Psoas muscle (tissue), 8 donors: Measurements from ENCODE around the gene ZFAND4. TPM values are rescaled to one million over a fixed set of nuclear protein-coding genes. Genes with fewer than 3 reads are reported as not detected.

Experiments used
- ATAC-seq, 4 donors: fragments of 200-7000 bp; cut with Tn5 transposase; one replicate each; pipeline ENCODE4 v1.9.1; 2020; ENCODE audit warnings: moderate library complexity in 3 of 4, mild to moderate bottlenecking in 2 of 4
- DNase-seq, 2 donors: peaks; one replicate each; pipeline ENCODE4 v3.0.0-alpha.2; 2020
- H3K27ac ChIP-seq: fragments of 200-600 bp; one replicate; pipeline ENCODE4 v1.8.0; 2022
- H3K27me3 ChIP-seq, 3 donors: fragments of 200-600 bp in 1 of 3; one replicate each; pipeline versions ENCODE4 v1.6.1 to v1.8.0; 2013 to 2022; ENCODE audit warnings: low read length in 2 of 3, mild to moderate bottlenecking in 2 of 3, moderate library complexity in 1 of 3; ENCODE audit not compliant: insufficient read depth in 3 of 3
- H3K36me3 ChIP-seq, 2 donors: fragments of 200-600 bp in 1 of 2; one replicate each; pipeline versions ENCODE4 v1.6.1 to v1.8.0; 2013 to 2022; ENCODE audit warnings: low read depth in 1 of 2, mild to moderate bottlenecking in 1 of 2, moderate library complexity in 1 of 2; ENCODE audit not compliant: insufficient read depth in 1 of 2
- H3K4me1 ChIP-seq: fragments of 200-600 bp; one replicate; pipeline ENCODE4 v1.8.0; 2022
- H3K4me3 ChIP-seq: fragments of 200-600 bp; one replicate; pipeline ENCODE4 v1.8.0; 2022; ENCODE audit warnings: mild to moderate bottlenecking
- H3K9me3 ChIP-seq: fragments of 200-600 bp; one replicate; pipeline ENCODE4 v1.8.0; 2022
- CTCF ChIP-seq: fragments of 200-600 bp; IDR thresholded peaks from one replicate; pipeline ENCODE4 v1.8.0; 2022; ENCODE audit warnings: antibody characterized with exemption
- WGBS, 3 donors: extraction: QIAGEN DNeasy Blood & Tissue Kit; methylation state at CpG; one replicate each; pipeline versions ENCODE4 v1.1.6 to v1.1.7; 2013; 5-methylcytosine and 5-hydroxymethylcytosine counted together
- intact Hi-C, 2 donors: fragments of 100-400 bp; cut with DNase I; formaldehyde crosslinking; loops; one replicate each; pipeline versions ENCODE4 v1.11.0 to v1.14.2; 2022
- polyA plus RNA-seq, 3 donors: library from polyadenylated mRNA; stranded (reverse); fragments of 200-250 nt; gene quantifications; one replicate each; pipeline ENCODE4 v1.2.3, GENCODE V29; 2013
- total RNA-seq, 4 donors: library from RNA; stranded (reverse); fragmentation: NEBNext Ultra II Directional in 2 of 4; extraction: Animal tissue kit (Norgen Biotek cat#: 25700) in 2 of 4; gene quantifications; one replicate each; pipeline versions ENCODE4 v1.2.1 to v1.2.4, GENCODE V29; 2021 to 2023
- donor health status: healthy with polysubstance abuse.
- donor health status: DM: no; HTN: no; CAD: no; lungs with moderate emphysema.
- donor health status: Bipolar disorder and iron deficiency.
- donor health status: healthy.
- donor health status: DM: yes; HTN: yes; CAD: no.
- donor health status: DM: no; HTN: no; CAD: no.
- donor health status: DM: no; HTN: no; CAD: no.
- donor health status: DM: yes; HTN: yes; CAD: no.

ZFAND4 gene
- total and polyA plus RNA-seq, 7 donors = 2.4 to 7.2 (median 6.0) TPM

DNA sequence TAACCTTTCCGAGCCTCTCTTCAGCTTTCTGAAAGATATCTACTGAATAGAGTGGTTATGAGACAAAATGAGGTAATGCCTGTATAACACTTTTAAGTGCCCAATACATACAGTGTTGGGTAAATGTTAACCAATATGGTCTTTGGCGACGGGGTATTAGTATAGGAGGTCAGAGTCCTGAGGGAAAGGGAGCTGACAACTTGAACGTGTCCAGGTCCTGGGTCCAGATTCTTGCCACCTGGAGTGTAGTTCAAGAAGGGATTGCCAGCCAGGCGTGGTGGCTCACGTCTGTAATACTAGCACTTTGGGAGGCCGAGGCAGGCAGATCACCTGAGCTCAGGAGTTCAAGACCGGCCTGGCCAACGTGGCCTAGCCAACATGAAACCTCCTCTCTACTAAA, 76.0 kb downstream of the ZFAND4 start:
- no peaks in the 10 kb centered on the region for H3K36me3 ChIP-seq
- no peak for TF ChIP-seq CTCF
- no peak overlapping the region for H3K4me3 ChIP-seq
- H3K4me1 ChIP-seq = peaks cover 8% of the 10 kb centered on the region
- peaks cover 0 to 13% (median 6%) of the 10 kb centered on the region in 3 donors for H3K27me3 ChIP-seq
- H3K27ac ChIP-seq = no peak overlapping the region
- DNase-seq (no peak), ATAC-seq (no peak)
- intact Hi-C loops = loop anchor here in 1 of 2 donors (10.0 kb wide), 1 partner anchor 342 kb away; no protein-coding TSS in a partner anchor
- WGBS, 3 donors = 80 to 84% (median 83%) methylated on average over 9 of the region's 9 CpGs
- H3K9me3 ChIP-seq = no peaks in the 10 kb centered on the region

DNA sequence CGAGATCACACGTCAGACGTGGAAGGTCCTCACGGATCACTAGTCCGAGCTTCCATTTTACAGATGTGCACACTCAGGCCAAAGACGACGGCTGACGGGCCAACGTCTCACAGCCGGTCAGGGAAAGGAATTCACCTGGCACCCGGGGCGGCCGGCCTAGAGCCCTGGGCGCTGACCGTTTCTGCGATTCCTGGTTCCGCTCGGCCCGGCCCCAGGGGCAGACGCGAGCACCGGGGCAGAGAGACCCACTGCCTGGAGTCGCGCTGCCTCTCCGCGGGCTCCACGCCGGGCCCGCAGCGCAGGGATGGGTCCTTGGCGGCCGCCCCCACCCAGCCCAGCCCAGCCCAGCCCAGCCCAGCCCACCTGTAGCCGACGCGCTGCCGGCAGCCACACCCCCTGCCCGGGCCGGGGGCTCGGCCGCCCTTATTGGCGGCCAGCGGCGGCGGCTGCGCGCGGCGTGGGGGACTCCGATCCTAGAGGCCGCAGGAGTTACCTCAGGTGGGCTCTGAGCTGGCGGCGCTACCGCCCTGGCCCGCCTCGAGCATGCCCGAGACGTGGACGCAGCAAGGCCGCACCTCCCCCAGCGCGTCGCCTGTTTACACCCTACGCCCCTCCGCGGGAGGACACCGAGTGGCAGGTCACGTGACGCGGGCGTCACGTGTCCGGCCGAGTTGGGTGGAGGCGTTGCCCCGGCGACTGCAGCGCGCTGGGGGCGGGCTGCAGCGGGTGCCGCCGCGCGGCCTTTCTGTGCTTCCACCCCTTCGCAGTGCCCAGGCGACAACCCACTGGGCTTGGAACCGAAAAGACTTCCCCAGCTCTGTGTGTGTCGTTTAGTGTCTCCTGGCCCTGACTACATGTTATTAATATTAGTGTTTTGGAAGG, 78.1 kb downstream of the ZFAND4 start:
- ATAC-seq (peak; percentile 98 to 100 (median 100)), DNase-seq (peak; percentile 94 to 97)
- no peaks in the 10 kb centered on the region for H3K27me3 ChIP-seq
- peak overlapping the region; percentile 82 for H3K4me3 ChIP-seq
- H3K36me3 ChIP-seq = peaks cover 0 to 4% of the 10 kb centered on the region in 2 donors
- peaks cover 8% of the 10 kb centered on the region for H3K4me1 ChIP-seq
- TF ChIP-seq CTCF = no peak
- 0 to 1% (median 0%) methylated on average over 58 to 88 of the region's 88 CpGs for WGBS, 3 donors
- peak overlapping the region; percentile 70 for H3K27ac ChIP-seq
- intact Hi-C loops = loop anchor here in 1 of 2 donors (5.0 to 10.0 kb wide), 2 partner anchors 78 to 340 kb away; partner anchors contain the start of gene ZFAND4
- H3K9me3 ChIP-seq = peaks cover 3% of the 10 kb centered on the region

DNA sequence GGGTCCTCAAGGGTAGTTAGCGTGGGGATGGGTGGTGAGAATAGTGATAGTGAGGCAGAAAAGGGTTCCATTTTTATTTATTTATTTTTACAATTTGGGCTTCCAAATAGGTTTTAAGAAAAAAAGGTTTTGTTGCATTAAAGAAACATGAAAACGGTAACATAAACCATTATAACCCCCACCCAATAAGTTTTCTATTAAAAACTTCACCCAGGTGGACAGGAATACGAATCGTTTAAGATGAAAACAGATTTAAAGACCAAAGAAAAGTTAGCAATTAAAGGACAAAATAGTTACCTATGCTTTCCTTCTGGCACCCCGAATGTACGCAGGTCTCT, 78.7 kb downstream of the ZFAND4 start:
- H3K36me3 ChIP-seq = peaks cover 0 to 4% of the 10 kb centered on the region in 2 donors
- H3K9me3 ChIP-seq = peaks cover 3% of the 10 kb centered on the region
- no peak for TF ChIP-seq CTCF
- peak overlapping the region; percentile 70 for H3K27ac ChIP-seq
- 16 to 18% (median 17%) methylated on average over 6 of the region's 6 CpGs for WGBS, 3 donors
- peak overlapping the region; percentile 82 for H3K4me3 ChIP-seq
- H3K4me1 ChIP-seq = peaks cover 8% of the 10 kb centered on the region
- DNase-seq (no peak), ATAC-seq (no peak)
- intact Hi-C loops = loop anchor here in 1 of 2 donors (5.0 to 10.0 kb wide), 2 partner anchors 78 to 339 kb away; partner anchors contain the start of gene ZFAND4
- no peaks in the 10 kb centered on the region for H3K27me3 ChIP-seq

- ATAC-seq (no peak), DNase-seq (no peak)
- H3K27ac ChIP-seq = no peak overlapping the region
- no peaks in the 10 kb centered on the region for H3K27me3 ChIP-seq
- H3K36me3 ChIP-seq = peaks cover 0 to 4% of the 10 kb centered on the region in 2 donors
- intact Hi-C loops = loop anchor here in 1 of 2 donors (5.0 to 10.0 kb wide), 2 partner anchors 79 to 338 kb away; partner anchors contain the start of gene ZFAND4
- peak overlapping the region; percentile 82 for H3K4me3 ChIP-seq
- peaks cover 8% of the 10 kb centered on the region for H3K4me1 ChIP-seq
- TF ChIP-seq CTCF = no peak
- peaks cover 3% of the 10 kb centered on the region for H3K9me3 ChIP-seq
Observed at GRCh38 chr10:45592926-45593325, 79.6 kb downstream of the ZFAND4 start.
